Fibroblast of pulmonary artery (primary cell): ENCODE measurements around the gene TRIP6.

Experiments used
- DNase-seq: peaks from one replicate; pipeline ENCODE4 v3.0.0-alpha.2; 2010; ENCODE audit warnings: low read depth
- H3K4me3 ChIP-seq: replicated peaks from 2 replicates; pipeline ENCODE4 v1.5.1; 2011; ENCODE audit warnings: low read depth, mild to moderate bottlenecking, control low read depth, low read length, moderate library complexity
- CTCF ChIP-seq: IDR thresholded peaks from 2 replicates; pipeline ENCODE4 v1.5.1; 2011; ENCODE audit warnings: mild to moderate bottlenecking, control low read depth, low read length, inconsistent platforms; ENCODE audit errors: missing control alignments

The TRIP6 gene

GRCh38 chr7:100886936-100887515 lies 19.8 kb downstream of the TRIP6 start:
- no peak for DNase-seq
- no peak overlapping the region for H3K4me3 ChIP-seq
- no peak for TF ChIP-seq CTCF

GRCh38 chr7:100887516-100888290 lies 20.5 kb downstream of the TRIP6 start:
- no peak for TF ChIP-seq CTCF
- no peak for DNase-seq
- H3K4me3 ChIP-seq: no peak overlapping the region

- no peak for TF ChIP-seq CTCF
- peak overlapping the region; percentile 65 for H3K4me3 ChIP-seq
- DNase-seq: no peak
Measured at GRCh38 chr7:100888291-100888987, 21.3 kb downstream of the TRIP6 start.

GRCh38 chr7:100888988-100889750 lies 22.0 kb downstream of the TRIP6 start, which contains the start of gene UFSP1:
TSS of gene UFSP1 (minus strand) at chr7:100889715. CDS start at chr7:100889271, 444 bp downstream.
- peak within 1 kb of the TSS; percentile 65 for H3K4me3 ChIP-seq
- no peak for TF ChIP-seq CTCF
- DNase-seq: no peak

- peak overlapping the region; percentile 56 for H3K4me3 ChIP-seq
- no peak for DNase-seq
- TF ChIP-seq CTCF: no peak
Measured at GRCh38 chr7:100890653-100891567, 23.7 kb downstream of the TRIP6 start.
